DND-41 (cell line): ENCODE data around the gene EYS.

Source experiments
- ATAC-seq: fragments of 200-7000 bp; cut with Tn5 transposase; 3 replicates; pipeline ENCODE4 v1.9.1; 2021; ENCODE audit warnings: low read depth; ENCODE audit not compliant: insufficient read depth
- DNase-seq: peaks from one replicate; pipeline ENCODE4 v3.0.0-alpha.2; 2020
- H2AFZ ChIP-seq: 2 replicates; pipeline ENCODE4 v1.6.0; 2012; ENCODE audit warnings: low read depth, low read length
- H3K27ac ChIP-seq: 2 replicates; pipeline ENCODE4 v1.5.1; 2012; ENCODE audit warnings: low read length, inconsistent platforms
- H3K27me3 ChIP-seq: fragments of 200-600 bp; sonication (generic); 2 replicates; pipeline ENCODE4 v1.6.0; 2012; ENCODE audit warnings: low read length, mild to moderate bottlenecking, inconsistent platforms; ENCODE audit not compliant: insufficient read depth, poor library complexity
- H3K36me3 ChIP-seq: 2 replicates; pipeline ENCODE4 v1.5.1; 2012; ENCODE audit warnings: low read length, inconsistent platforms; ENCODE audit not compliant: insufficient read depth
- H3K4me1 ChIP-seq: 2 replicates; pipeline ENCODE4 v1.5.1; 2012; ENCODE audit warnings: mild to moderate bottlenecking, low read length; ENCODE audit not compliant: insufficient read depth
- H3K4me2 ChIP-seq: 2 replicates; pipeline ENCODE4 v1.6.0; 2012; ENCODE audit warnings: mild to moderate bottlenecking, moderate library complexity, low read length, inconsistent platforms; ENCODE audit not compliant: insufficient read depth
- H3K4me3 ChIP-seq, 2 experiments: fragments of 200-600 bp in 1 of 2; shearing (Covaris generic) in 1 of 2; 2 replicates each; pipeline ENCODE4 v1.5.1; 2012 to 2016; ENCODE audit warnings: inconsistent platforms in 2 of 2, low read length in 2 of 2, mild to moderate bottlenecking in 2 of 2, low read depth in 1 of 2, moderate library complexity in 1 of 2
- H3K79me2 ChIP-seq: 2 replicates; pipeline ENCODE4 v1.6.0; 2012; ENCODE audit warnings: low read length, inconsistent platforms; ENCODE audit not compliant: insufficient read depth
- H3K9ac ChIP-seq: 2 replicates; pipeline ENCODE4 v1.6.0; 2012; ENCODE audit warnings: low read depth, mild to moderate bottlenecking, inconsistent platforms, low read length, moderate library complexity
- H3K9me3 ChIP-seq: 2 replicates; pipeline ENCODE4 v1.5.1; 2012; ENCODE audit warnings: low read length, moderate library complexity, mild to moderate bottlenecking, inconsistent platforms; ENCODE audit not compliant: insufficient read depth, severe bottlenecking
- H4K20me1 ChIP-seq: 2 replicates; pipeline ENCODE4 v1.6.0; 2012; ENCODE audit warnings: low read length; ENCODE audit not compliant: insufficient read depth
- CTCF ChIP-seq: IDR thresholded peaks from 2 replicates; pipeline ENCODE4 v1.5.1; 2012; ENCODE audit warnings: borderline replicate concordance, low read length, moderate library complexity, mild to moderate bottlenecking; ENCODE audit not compliant: poor library complexity, severe bottlenecking; ENCODE audit errors: extremely low read depth
- EZH2 ChIP-seq: IDR thresholded peaks from 3 replicates; pipeline ENCODE4 v1.6.1; 2012; ENCODE audit warnings: borderline replicate concordance, low read depth, mild to moderate bottlenecking, moderate library complexity, low read length, inconsistent platforms; ENCODE audit not compliant: severe bottlenecking

EYS gene

GRCh38 chr6:64723327-64724058, 983.5 kb downstream of the EYS start:
- H3K79me2 ChIP-seq, result no peaks in the 10 kb centered on the region
- H3K9ac ChIP-seq, result no peak overlapping the region
- H4K20me1 ChIP-seq, result no peaks in the 10 kb centered on the region
- no peak overlapping the region for H2AFZ ChIP-seq
- no peaks in the 10 kb centered on the region for H3K36me3 ChIP-seq
- TF ChIP-seq EZH2, result no peak
- TF ChIP-seq CTCF, result no peak
- no peak overlapping the region for H3K27ac ChIP-seq
- no peak for ATAC-seq
- no peaks in the 10 kb centered on the region for H3K4me1 ChIP-seq
- no peak overlapping the region for H3K4me2 ChIP-seq
- DNase-seq, result no peak
- H3K4me3 ChIP-seq, result no peak overlapping the region
- H3K27me3 ChIP-seq, result no peaks in the 10 kb centered on the region
- no peaks in the 10 kb centered on the region for H3K9me3 ChIP-seq

- Histone ChIP-seq H4K20me1 (no peaks in the 10 kb centered on the region), H3K9me3 (no peaks in the 10 kb centered on the region), H3K27ac (no peak overlapping the region), H2AFZ (no peak overlapping the region), H3K4me2 (no peak overlapping the region), H3K79me2 (no peaks in the 10 kb centered on the region), H3K36me3 (no peaks in the 10 kb centered on the region), H3K4me1 (no peaks in the 10 kb centered on the region), H3K9ac (no peak overlapping the region), H3K4me3 (no peak overlapping the region), H3K27me3 (no peaks in the 10 kb centered on the region)
- ATAC-seq, result no peak
- TF ChIP-seq CTCF, result no peak
- no peak for TF ChIP-seq EZH2
- DNase-seq, result no peak
Measured at GRCh38 chr6:64721865-64722264, 985.2 kb downstream of the EYS start.

GRCh38 chr6:64717281-64717680, 989.7 kb downstream of the EYS start:
- H3K4me1 ChIP-seq, result no peaks in the 10 kb centered on the region
- TF ChIP-seq CTCF (no peak), EZH2 (no peak)
- H3K9me3 ChIP-seq, result no peaks in the 10 kb centered on the region
- no peaks in the 10 kb centered on the region for H3K36me3 ChIP-seq
- no peaks in the 10 kb centered on the region for H4K20me1 ChIP-seq
- H3K27me3 ChIP-seq, result no peaks in the 10 kb centered on the region
- no peak for ATAC-seq
- no peaks in the 10 kb centered on the region for H3K79me2 ChIP-seq
- no peak overlapping the region for H3K4me3 ChIP-seq
- H3K4me2 ChIP-seq, result no peak overlapping the region
- no peak for DNase-seq
- H3K9ac ChIP-seq, result no peak overlapping the region
- no peak overlapping the region for H2AFZ ChIP-seq
- no peak overlapping the region for H3K27ac ChIP-seq

- Histone ChIP-seq H4K20me1 (no peaks in the 10 kb centered on the region), H3K9me3 (no peaks in the 10 kb centered on the region), H3K79me2 (no peaks in the 10 kb centered on the region), H3K36me3 (no peaks in the 10 kb centered on the region), H3K27me3 (no peaks in the 10 kb centered on the region), H3K4me2 (no peak overlapping the region), H3K9ac (no peak overlapping the region), H2AFZ (no peak overlapping the region), H3K4me1 (no peaks in the 10 kb centered on the region), H3K27ac (no peak overlapping the region), H3K4me3 (no peak overlapping the region)
- ATAC-seq (no peak), DNase-seq (no peak)
- TF ChIP-seq EZH2 (no peak), CTCF (no peak)
Measured at GRCh38 chr6:64715624-64716023, 991.4 kb downstream of the EYS start.
